GM18909 (cell line): ENCODE results near the gene MBLAC1.
A peak's percentile ranks its signal among the peaks of the same experiment; 100 is the strongest.

Experiments used
- ATAC-seq: cut with Tn5 transposase; IDR thresholded peaks from one replicate; pipeline ENCODE4 v1.9.1; 2021; ENCODE audit warnings: mild to moderate bottlenecking; ENCODE audit not compliant: unreplicated experiment, poor library complexity

MBLAC1 gene

DNA sequence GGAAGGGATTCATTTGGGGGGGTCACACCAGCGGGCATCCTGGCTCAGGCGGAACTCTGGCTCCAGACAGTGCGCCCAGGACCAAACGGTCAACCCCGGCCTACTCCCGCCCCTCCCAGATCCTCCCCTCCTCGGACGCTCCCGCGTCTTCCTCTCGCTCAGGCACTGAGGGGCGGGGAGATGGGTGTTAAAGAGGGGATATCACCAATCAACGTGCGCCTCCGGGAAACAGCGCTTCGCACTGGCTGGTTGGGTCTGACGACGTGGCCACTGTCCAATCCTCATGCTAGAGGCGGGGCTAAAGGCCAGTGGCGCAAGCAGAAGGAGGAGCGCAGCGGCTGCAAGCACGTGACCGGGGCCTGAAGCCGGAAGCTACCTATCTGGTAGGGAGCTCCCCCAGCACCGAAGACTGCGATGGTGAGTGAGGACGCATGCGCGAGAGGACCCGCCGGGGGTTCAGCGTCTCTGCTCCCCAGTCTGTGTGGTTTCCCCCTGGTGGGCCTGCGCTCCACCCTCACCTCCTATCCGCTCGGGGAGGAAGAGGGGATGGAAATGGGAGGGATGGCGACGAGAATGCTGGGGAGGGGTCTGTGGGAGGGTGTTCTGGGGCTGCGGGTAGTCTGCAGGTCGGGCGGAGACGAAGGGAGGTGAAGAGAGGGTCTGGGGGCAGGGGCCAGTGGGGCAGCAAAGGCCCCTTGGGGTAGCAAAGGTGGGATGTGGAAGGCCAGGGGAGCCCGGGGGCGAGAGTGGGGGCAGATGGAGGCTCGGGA lies 22.0 kb downstream of the MBLAC1 start, which contains the start of gene LAMTOR4:
TSS of gene LAMTOR4 (plus strand) at position 360 of the 770 bp plus-strand sequence. CDS start at position 415, 55 bp downstream.
- ATAC-seq: peak; percentile 99

DNA sequence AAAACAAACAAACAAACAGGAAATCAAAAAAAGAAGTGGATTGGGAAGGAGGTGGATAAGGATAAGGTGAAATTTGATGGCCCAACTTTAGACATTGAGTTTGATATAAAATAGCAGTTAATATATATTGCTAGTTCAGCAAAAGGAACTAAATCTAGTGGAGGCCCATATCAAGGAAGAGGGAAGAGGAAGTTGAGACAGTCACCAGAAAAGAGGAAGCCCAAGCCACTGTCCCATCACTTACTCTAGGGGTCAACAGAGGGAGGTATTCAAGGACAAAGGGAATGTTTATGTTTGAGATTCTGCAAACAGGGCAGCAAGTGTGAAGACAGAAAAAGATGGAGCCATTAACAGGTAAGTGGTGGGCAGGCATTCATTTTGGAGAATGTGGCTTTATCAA lies 25.6 kb downstream of the MBLAC1 start:
- no peak for ATAC-seq

DNA sequence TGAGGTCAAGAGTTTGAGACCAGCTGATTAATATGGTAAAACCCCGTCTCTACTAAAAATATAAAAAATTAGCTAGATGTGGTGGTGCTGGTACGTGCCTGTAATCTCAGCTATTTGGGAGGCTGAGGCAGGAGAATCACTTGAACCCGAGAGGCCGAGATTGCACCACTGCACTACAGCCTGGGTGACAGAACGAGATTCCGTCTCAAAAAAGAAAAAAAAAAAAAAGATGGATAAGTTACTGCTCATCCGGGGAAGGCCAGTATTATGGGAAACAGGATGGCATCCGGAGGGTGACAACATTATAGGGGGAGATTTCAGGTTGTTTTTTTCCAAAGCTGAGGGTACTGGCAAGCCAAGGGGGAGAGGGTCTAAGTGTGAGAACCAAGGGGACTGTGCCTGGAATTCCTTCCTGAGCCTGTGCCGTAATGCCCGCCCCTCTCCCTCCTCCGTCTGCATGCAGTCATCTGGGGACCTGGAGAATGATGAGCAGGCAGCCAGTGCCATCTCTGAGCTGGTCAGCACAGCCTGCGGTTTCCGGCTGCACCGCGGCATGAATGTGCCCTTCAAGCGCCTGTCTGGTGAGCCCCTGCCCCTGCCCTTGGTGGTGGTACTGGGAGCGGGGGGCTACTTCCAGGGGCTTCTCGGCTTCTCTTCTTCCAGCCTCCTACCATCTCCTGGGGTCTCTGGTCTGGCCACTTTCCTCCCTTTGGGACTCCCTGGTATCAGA lies 26.3 kb downstream of the MBLAC1 start:
- no peak for ATAC-seq

DNA sequence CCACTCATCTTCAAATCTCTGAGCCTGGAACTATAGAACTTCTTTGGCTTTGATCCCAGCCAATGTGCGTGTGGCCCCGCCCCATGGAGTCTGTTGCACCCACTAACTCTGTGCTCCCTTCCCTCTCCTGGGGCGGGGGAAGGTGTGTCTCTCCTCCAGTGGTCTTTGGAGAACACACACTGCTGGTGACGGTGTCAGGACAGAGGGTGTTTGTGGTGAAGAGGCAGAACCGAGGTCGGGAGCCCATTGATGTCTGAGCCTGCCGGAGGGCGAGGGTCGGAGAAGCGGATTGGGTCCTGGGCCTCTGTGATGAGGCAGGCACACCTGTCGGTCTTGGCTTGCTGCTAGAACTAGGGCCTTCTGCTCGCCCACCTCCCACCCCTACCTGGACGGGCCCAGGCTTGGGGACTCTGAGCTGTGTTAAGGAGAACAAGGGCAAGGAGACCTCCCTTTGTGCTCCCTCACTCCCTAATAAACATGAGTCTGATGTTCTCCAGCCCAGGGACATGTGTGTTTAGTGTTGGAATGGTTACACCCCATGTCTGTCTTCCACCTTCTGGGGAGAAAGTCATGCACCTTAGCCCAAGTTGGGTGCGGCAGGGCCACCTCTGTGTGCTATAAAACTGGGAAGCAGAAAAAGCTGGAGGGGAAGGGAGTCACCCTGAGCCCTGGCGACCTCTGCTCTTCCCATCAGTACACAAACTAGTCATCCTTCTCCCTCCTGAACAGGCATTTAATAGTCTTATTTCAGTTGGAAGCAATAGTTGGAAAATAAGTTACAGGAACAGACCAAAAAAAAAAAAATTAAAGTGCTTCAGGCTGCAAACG lies 27.2 kb downstream of the MBLAC1 start:
- no peak for ATAC-seq

DNA sequence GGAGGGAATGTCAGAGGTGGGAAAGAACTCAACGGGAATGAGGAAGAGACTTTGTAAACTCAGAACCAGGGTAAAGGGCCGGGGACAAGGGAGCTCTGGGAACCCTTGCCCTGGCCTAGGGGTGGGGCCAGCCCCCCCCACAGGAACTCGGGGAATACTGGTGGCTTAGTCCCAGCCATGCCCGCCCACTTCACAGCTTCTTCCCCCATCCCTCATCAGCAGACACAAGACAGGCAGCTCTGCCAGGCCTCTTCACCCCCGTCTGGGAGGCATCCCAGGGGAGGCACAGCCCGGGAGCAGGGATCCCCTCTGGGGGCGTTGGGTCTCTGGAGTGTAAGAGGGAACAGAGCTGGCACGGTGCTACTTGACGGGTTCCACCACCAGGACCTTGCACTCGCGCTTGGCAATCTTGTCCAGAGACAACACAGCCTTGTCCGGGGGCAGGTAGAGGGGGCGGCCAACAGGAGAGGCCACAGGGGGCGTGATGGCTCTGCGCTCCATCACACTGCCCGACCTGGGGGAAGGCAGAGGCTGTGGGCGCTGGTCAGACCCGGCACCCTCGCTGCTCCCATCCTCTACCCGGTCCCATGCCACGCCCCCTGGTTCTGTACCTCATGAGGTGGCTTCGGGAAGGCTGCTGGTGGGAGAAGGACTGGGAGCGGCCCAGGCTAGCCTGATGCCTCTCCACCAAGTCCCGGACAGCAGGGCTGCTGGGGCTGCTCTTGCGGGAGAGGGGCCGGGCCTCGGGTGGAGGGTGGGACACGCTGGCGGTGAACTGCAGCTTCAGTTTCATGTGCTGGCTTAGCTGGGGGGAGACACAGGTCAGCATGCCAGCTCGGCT lies 28.1 kb downstream of the MBLAC1 start:
- ATAC-seq: no peak

DNA sequence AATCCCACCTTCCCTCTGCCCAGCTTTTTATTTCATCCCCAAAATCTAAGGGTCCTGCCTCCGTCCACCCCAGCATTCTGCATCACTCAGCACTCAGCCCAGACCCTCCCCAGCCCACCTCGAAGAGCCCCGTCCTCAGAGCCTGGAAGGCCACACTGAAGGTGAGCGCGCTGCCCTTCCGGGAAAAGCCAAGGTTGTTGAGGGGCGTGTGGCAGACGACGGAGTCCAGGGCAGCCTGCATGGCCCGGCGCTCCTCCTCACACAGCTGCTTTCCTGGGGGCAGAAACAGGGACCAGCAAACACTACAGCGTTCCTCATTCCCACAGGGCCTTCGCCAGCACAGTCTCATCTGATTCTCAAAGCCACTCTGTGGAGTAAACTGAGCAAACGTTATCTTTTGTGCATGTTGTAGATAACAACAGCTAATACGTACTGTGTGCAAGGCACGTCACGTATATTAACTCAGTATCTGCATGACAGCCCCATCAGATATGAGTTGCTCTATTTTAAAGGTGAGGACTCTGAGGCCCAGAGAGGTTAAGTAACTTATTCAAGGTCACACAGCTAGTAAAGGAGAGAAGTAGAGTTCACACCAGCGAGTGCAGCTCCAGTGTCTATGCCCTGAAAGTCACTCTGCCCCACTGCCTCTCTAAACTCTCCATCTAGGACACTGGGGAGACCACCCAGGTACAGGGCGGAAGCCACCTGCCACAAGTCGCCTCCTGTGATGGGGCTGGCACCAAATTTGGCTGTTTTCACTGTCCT lies 29.0 kb downstream of the MBLAC1 start:
- no peak for ATAC-seq

DNA sequence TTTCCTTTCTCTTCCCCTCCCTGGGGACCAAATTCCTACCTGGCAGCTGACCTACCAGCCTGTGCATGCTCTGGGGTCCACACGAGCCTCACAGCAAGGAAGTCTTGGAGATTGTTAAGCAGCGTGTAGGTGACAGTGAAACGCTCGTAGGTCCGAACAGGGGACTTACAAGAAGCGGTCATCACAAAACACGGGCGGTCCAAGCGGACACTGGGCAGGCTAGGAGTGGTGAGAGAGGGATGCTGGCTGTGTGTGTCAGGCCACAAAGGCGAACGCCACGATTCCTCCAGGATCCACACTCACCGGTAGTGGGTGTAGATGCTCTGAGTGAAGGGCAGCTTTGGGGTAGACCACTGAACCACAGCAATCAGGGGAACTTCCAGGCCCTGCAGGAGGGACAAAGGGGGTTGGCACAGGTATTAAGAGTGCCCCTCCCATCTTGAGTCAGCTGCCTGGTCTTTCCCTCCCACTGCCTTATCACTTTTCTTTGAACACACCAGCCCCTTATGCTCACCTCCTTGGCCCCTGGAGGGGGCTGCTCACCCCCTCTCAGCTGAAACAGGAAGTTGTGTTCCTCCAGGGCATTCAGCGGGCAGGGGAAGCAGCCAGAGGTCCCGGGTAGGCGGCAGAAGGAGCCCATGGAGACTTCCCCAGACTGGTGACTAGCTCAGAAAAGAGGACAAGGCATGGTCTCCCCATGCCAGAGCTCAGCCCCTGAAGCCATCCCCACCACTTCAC lies 29.7 kb downstream of the MBLAC1 start:
- no peak for ATAC-seq

GRCh38 chr7:100157069-100157333 lies 30.2 kb downstream of the MBLAC1 start:
- ATAC-seq: no peak

DNA sequence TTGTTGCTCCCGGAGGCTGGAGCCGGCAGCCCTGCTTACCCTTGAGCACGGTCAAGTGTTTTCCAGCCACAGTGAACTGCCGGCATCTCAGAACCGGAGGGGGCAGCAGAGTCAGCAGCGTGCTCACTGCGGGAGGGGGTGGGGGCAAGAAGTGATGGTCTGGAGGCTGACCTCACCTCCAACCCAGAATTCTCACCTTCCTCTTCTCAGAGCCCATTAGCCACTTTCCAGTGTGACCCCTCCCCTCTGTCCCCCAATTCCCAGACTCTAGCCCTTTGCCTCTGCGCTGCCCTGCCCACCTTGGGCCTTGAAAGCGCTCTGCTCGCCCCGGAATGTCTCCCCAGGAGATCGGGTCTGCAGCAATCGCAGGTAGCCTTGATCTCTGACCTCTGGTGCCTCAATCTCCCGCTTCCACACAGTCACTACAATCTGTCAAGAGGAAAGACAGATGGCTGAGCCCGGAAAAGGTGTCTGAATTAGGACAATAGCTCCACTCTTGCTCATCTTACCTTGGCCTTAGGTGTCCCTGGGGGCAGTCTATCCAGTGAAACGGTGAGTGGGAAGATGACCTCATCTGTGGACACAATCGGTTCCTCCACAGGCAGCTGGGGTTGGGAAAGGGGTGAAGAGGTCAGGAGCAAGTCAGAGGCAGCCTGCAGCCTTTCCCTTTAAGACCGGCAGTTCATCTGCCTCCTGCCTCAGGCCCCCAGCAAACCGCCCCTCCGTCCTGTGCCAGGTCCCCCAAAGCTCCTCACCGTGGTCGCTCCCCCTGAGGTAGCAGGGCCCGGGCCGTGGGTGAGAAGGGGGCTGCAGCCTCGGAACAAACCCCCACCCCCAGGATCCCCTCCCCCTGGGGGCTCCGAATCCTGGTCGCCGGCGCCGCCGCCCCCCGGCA lies 30.8 kb downstream of the MBLAC1 start:
- no peak for ATAC-seq

DNA sequence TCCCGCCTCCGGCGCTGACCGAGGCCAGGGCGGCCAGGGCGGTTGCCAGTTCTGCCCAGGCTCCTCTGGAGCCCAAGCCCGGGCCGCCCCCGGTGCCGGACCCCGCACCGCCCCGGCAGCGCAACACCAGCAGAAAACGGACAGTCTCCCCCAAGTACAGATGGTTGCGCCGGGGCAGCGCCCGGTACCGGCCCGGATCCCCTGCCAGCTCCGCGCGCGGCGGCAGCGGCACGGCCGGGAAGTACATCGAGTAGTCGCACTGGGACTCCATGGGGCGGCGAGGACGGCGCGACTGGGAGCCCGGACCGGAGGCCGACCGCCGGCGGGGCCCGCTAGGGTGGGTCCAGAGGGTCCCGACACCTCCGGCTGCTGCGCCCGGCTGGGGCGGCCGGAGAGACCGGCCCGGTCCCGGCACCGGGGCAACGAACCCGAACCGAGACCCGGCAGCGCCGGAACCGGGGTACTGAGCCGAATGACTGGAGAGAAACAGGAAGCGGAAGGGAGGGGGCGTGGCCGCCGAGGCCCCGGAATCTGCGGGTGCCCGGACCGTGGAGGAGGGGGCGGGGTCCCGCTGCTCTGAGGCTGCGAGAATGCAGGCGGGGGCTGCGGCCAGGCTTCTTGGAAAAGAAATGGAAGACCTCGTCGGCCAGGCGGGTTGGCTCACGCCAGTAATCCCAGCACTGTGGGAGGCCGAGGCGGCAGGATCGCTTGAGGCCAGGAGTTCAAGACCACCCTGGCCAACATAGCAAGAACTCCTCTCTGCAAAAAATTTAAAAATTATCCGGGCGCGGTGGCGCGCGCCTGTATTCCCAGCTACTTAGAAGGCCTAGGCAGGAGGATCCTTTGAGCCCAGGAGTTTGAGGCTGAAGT lies 31.7 kb downstream of the MBLAC1 start, which contains the start of gene TRAPPC14:
TSS of gene TRAPPC14 (minus strand) at position 495 of the 870 bp plus-strand sequence. CDS start at position 271, 224 bp downstream.
- peak; percentile 75 for ATAC-seq

GRCh38 chr7:100159099-100159623 lies 32.4 kb downstream of the MBLAC1 start:
- ATAC-seq: no peak

DNA sequence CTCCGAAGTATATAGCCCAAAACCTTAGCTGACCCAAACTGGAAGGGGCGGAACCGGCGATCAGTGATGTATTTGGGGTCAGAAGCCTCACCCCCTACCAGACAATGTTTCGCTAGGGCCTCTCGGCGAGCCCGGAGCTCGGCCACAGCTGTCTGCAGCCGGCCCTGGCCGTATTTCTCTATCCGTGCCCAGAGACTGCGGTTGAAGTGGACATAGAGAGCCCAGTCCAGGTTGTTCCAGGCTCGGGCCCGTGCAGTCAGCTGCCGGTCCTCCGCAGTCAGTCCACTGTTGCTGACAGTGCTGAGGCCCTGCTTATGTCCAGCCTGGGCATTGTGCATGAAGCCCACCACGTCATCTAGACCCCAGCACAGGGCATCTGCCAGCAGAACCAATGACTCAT lies 33.3 kb downstream of the MBLAC1 start:
- no peak for ATAC-seq

GRCh38 chr7:100163006-100163531 lies 36.3 kb downstream of the MBLAC1 start:
- ATAC-seq: no peak

GRCh38 chr7:100163871-100164270 lies 37.1 kb downstream of the MBLAC1 start:
- ATAC-seq: no peak

DNA sequence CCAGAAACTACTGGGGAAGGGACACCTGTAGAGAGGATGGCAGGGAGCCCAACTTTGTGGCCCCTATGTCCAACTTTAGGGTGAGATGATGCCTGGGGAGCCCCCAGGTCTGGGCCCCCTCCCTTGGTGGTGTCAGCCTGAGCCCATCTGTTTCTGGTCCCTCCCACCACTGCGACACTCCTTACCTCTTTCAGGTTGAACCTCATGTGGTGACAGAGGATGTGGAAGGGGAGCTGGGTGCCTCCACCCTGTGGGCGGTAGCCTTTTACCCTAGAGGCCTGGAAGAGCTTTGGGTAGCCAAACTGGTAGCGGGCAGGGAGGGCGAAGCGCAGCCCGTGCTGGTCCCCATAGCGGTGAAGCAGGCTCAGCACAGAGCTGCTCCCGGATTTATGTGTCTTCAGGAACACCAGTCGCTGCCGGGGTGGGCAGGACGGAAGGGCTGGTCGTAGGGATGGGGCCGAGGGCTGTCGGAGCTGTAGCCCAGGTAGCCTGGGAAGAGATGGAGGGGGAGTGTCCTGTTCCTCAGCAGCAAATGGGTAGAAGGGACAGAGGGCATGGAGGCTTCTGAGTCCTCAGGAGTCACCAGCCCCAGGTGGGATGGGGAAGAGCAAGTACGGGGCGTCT lies 39.7 kb downstream of the MBLAC1 start:
- ATAC-seq: no peak
